ENCODE results near the gene MANBA.

DNA sequence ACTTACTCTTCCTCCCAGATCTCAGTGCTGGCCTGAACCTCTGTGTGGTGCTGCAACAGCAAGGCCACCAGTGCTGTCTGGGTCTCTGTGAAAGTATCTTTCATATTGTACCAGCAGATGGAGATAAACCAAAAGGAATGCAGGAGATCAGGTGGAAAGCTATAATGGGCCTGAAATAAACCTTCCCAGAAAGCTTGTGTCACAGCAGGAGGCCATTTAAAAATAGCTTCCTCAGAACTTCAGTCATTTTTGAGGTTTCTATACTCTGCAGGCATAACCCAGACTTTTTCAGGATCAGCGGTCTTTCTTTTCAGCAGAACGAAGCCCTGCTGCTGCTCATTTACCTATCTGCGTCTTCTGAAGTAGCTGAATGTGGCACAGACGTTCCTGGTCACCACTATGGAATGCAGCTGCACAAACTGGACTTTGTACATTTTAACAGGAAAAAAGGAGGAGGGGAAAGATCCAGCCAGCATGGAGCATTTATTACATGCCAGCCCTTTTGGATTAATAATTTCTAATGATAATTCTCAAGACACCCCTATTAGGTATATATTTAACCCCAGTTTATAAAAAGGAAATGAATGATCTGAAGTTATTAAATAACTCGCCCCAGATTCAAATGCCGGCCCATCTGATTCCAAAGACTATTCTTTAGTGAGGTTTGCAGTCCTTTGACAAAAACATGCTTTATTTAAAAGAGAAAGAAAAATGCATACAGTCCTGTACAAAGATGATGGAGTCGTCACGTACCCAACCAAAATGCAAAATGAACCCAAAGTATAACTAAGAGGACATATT, 139.9 kb downstream of the MANBA start:
- TF ChIP-seq, protein P1, sequence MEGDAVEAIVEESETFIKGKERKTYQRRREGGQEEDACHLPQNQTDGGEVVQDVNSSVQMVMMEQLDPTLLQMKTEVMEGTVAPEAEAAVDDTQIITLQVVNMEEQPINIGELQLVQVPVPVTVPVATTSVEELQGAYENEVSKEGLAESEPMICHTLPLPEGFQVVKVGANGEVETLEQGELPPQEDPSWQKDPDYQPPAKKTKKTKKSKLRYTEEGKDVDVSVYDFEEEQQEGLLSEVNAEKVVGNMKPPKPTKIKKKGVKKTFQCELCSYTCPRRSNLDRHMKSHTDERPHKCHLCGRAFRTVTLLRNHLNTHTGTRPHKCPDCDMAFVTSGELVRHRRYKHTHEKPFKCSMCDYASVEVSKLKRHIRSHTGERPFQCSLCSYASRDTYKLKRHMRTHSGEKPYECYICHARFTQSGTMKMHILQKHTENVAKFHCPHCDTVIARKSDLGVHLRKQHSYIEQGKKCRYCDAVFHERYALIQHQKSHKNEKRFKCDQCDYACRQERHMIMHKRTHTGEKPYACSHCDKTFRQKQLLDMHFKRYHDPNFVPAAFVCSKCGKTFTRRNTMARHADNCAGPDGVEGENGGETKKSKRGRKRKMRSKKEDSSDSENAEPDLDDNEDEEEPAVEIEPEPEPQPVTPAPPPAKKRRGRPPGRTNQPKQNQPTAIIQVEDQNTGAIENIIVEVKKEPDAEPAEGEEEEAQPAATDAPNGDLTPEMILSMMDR (IDR thresholded peaks at IDR 0.05), result peak in 2 of 3 donors; percentile 26 to 50
- no peak for TF ChIP-seq POLR2A (IDR thresholded peaks at IDR 0.05)
- TF ChIP-seq EP300 (IDR thresholded peaks at IDR 0.05), result no peak

Measured in ovary (tissue), 3 donors.